Nucleus accumbens (tissue), 56 donors: ENCODE data around the gene DAB2.
A peak's percentile ranks its signal among the peaks of the same experiment; 100 is the strongest.

Experiments used
- DNase-seq, 56 donors: peaks; one replicate each; lab custom pipeline; 2025; lab: John Stamatoyannopoulos, UW

Gene DAB2

DNA sequence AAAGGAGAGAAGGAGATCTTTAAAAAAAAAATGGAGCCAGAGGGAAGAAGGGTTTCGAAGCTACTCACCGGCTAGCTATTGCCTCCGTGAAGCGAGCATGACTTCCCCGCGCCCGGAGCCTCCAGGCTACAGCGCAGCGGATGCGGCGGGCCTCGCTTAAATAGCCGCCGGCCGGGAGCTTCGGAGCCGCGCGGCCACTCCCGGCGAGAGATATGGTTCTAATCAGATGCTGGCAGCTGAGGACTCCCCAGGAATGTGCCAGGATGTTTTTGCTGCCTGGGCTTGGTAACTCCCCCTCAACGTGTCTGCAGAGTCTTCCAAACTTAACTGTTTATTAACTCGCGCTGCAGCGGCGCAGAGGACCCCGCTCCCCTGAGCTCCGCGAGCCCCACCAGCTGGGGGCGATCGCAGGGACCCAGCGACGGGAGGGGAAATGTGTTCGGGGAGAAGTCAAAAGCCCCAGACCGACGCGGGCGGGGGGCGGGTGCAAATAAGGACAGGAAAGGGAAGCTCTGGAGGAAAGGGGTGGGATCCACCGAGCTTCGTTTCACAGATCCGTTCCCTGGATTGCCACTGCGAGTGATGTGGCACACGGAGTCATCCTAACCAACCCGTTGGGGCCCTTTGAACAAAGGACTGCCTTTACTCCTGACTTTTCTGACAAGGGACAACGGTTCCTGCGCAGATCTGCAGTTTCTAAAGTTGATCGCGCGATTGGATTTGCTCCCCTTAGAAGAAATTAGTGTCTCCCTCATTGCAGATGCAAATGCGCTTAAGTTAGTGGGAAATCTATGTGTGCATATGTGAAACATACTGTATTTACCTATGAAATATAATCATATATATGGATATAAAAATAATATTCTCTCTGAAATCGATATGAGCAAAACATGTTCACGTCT, at the start of gene DAB2:
DAB2 (minus strand) TSS at position 245 of the 902 bp plus-strand sequence. CDS start 30,660 bp downstream, outside the sequence.
- DNase-seq: peak in 52 of 56 donors; percentile 6 to 75 (median 52)

DNA sequence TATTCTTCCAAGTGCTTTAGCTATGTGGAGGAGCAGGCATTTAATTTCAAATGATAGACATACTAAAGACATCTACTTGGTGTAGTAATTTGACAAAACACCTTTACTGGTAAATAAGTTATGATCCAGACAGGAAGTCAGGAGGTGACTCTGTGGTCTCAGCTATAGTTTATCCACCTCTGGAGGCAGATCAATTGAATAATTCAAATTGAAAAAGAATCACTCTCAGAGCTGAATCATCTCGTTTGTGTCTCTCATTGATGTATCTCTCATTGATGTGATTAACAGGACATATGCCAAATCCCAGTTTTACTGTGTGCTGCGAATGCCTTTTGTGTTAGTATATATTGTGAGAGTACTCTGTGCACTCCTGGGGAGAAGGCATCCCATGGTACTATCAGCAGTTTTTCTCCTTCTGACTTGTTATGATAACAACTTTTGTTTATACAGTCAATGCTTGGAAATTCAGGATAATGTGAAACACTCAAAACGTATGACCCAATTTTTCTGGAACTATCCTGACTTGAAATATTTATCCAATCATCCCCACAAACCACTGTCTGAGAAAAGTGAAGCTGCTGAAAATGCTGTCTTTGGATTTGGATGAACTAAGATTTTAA, 48.5 kb upstream of the DAB2 start:
- DNase-seq: no peak

DNA sequence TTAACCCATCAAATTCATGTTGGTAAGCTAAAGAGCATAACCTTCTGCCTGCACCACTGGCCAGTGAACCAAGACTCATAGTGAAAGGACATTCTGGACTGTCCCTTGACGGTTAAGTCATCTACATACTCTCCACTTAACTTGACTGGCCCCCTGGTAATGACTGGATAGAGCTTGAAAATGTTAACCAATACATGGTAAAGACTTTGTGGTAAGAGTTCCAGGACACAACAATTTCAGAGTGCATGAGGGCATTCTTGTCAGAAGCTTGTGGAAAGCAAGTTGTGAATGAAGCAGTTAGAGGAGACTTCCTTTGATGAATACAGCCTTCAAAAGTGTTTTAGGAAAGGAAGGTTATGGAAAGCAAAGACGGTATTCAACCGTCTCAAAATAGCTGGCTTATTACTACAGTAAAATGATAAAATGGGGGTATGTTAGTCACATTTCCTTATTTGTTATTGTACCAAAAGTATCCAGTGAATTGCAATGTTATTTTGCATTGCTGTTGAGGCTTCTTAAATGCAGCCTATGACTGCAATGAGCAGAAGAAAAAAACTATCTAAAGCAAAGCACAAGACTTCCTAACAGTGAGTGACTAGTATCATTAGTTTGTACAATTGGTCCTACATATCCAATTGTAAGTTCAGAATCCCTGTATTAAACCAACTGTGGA, 47.2 kb upstream of the DAB2 start:
- DNase-seq: no peak

DNA sequence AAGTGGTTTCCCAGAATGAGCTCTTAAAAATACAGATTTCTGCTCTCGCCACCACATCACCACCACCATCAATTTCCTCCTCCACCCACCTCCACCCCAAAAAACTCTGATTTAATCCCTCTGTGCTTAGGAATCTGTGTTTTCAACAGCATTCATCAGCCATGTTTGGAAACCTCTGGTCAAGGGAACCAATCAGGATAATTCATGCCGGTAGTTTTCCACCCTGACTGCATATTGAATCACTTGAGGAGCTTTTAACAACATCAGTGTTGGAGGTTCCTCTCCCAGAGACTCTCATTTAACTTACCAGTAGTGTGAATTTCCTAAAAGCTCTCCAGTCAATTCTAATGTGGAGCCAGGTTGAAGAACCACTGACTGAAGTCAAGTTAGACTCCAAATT, 46.0 kb upstream of the DAB2 start:
- no peak for DNase-seq

DNA sequence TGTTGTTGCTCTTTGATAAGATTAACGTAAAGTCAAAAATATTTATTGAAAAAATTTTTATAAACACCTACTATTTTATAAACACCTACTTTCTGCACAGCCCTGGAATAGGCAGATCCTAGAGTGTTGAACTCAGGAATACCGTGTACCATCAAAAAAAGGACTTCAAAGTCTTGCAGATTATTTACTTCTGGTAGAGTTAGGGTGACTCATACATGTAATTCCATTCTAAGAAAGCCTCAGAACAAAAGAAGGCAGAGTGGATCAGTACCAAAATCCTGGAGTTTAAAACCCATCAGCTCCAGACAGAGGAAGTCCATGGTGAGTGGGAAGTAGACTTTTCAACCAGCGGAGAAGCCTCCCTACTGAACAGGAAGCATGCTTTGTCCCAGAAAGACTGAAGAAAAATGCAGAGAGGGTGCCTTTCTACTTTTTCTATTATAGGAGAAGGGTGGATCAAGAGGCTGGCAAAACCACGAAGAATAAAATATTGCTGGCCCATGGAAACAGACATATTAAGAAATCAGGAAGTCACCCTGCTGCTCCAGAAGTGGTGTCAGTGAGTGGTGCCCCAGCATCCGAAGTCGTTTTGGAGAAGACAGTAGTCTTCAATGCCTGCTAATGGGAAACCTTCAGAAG, 45.1 kb upstream of the DAB2 start:
- DNase-seq: no peak

DNA sequence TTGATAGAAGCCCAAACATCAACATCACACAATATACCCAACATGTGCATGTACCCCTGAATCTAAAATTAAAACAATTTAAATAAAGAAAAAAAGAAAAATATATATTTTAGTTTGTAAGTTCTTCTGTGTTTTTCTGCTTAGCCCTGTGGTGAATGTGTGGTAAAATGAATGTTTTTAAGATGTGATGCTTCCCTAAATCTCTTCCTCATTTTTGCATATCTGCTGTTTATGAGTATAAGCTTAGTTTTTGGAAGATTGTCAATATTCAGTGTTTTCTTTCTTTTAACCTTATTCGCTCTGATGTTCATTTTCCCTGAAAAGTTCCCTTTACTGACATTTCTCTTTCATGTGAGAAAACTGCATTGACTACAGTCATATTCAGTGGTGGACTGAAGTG, 44.4 kb upstream of the DAB2 start:
- no peak for DNase-seq

DNA sequence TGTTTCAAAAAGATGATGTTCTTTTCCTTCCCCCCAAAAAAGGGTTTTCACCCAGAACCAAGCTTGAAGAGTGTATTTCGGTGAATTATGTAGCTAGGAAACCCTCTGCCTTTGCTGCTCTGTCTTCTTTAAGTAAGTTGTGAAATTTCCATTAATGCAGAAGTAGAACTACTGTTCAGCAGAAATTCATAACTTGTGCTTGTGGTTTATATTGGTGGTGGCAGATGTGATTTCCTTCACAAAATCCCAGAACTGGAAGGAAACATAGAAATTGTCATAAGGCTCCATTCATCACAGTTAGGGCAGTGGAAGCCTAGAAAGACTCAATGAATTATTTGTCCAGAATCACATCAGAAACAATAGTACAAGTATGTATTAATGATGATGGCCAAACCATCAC, 42.1 kb upstream of the DAB2 start:
- no peak for DNase-seq

DNA sequence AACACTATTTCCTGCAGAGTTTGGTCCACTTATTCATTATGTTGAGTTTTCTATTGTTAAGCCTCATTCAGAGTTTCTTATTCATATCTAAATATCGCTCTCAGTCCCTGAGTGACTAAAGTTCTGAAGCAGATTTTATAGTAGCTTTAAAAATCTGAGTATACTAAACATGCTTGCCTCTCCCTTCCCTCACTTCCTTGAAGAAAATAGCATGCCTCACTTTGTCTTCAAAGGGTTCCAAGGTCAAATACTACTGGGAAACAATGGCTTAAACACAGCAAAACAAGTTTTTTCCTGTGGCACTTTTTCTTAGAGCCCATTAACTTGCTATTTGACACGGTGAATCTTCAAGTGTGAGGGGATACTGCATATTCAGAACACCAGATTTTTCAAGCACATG, 41.1 kb upstream of the DAB2 start:
- DNase-seq: no peak

DNA sequence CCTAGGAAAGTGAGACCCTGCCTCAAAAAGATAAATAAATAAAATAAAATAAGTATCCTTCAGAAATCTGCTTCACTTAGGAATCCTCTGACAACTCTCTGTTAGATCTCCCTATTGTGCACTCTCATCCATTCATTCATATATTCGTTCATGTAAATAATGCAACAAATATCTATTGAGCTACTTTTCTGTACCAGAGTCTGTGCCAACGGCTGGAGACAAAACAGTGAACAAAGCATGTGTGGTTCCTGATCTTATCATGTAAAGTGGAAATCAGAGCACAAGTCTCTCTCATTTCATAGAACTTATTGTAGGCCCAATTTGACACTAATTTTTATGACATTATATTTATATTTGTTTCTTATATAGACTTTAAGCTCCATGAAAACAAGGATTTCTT, 40.3 kb upstream of the DAB2 start:
- no peak for DNase-seq

DNA sequence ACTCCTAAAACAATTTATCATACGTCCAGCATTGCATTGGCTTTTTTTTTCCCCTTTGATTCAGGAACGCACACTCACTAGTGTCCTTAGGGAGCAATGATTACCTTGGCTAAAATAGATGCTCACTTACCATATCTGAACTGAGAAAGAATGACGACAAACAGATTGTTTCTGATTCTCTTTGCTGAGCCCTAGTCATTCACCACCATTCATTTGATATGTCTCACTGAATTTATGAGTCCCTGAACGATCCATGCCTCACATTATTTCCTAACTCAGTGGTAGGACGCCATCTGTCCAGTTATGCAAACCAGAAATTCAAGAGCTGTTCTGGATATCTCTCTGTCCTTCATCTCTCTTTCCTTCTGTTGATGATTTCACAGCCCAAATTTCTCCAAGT, 39.3 kb upstream of the DAB2 start:
- DNase-seq: no peak

DNA sequence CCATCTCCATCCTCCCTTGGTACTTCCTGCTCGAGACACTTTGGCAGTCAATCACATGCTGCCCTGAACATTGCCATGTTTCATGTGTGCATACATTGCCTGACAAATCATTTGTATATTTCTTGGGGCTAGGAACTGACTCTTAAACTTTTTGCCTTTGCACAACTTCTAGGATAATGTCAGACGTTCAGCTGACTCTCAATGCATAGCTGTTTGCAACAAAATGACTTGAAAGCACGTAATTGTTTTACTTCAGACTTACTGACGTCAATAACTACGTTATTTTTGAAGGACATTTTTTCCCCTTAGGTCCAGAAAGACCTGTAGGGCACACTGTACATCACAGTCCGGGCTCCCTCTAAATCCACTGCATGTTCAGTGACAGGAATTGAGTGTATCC, 37.4 kb upstream of the DAB2 start:
- no peak for DNase-seq

DNA sequence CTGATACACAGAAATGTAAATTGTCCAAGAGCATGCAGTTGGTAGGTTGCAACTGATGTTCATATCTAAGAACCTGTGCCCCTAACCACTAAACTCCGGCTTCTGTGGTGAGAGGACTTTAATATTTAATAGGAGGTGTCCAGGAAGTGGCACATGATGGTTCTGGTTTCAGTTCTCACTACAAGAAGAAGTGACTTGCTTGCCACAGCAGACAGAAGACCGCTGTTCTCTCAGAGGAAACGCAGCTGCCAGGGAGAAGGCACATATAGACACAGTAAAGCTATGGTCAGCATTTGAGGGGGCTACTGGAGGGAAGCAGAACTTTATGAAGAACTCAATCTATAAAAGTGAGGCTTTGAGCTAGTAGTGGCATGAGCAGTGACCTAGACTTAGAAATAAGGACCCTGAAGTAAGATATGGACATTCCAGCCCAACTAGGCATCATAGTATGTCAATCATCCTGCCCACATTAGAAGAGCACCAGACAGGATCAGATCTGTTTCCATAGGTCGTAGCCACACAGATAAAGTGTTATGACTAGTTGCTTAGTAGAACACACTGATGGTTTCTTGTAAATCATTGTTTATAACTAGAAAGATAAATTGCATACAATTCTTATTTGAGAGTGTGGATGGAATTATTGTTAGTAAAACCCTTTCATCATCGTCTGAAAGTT, 36.4 kb upstream of the DAB2 start:
- DNase-seq: peak in 11 of 56 donors; percentile 0 to 10 (median 2)

DNA sequence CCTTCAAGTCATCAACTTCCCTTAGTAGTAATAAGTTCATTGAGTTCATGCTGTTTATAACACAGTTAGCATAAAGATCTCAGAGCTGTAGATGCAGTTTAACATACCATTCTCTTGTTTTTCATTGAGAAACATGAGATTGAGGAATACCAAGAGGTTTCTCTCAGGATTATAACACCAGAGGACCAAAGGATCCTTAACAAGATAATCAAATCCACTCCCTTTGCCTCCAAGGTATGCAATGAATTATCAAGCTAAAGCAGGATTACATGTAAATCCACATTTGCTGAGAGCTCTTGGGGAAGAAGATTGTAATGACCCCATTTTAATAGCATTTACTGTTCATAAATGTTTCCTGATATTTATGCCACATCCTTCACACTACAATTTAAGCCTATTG, 35.1 kb upstream of the DAB2 start:
- DNase-seq: no peak

DNA sequence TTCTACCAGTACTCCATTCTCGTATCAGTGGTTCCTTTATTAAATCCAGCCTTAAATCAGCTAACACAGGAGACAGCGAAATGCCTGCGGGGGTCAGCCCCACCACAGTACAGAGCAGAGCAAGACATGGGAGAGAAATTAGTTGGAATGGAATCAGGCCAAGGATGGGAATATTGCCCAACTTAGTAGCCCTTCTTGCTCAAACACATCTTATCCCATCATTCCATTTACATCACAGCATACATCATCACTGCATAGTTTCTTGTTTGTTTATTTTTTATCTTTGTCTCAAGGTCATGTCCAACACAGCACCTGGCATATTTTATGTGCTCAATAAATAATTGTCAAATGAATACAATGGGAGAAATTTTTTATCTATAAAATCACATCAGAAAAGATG, 34.3 kb upstream of the DAB2 start:
- DNase-seq: no peak

DNA sequence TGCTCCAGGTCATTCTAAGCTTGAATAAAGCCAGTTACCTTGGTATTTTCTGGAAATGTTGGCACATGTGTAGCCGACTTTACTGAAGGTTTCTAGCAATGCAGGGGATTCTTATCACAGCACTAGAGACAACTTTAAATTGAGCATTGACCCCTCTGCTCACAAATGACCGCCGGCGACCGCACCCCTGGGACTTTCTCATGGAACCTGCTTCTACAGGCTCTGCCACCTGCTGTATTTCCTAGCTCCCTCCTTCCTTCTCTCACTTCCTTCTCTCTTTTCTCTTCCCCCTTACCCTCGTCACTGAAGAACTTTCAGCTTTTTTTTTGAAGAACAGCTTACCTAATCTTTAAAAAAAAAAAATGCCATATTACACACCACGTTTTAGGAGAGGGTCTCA, 30.9 kb upstream of the DAB2 start:
- no peak for DNase-seq

DNA sequence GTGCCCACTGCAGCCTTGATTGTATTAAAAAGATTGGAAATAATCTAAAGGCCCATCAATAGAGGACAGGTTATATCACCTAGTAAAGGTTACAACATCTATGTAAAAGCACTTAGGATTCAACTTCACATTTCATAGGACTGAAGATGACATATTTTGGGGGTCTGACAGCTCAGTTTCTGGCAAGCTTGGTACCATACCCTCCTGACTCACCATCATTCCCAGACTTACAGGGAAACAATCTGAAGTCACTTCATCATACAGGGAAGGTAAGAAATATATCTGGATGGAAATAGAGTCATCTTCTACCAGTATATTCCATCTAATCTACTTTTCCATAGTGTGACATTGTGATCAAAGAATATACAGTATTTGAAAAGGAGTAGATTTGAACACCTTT, 28.8 kb upstream of the DAB2 start:
- no peak for DNase-seq

DNA sequence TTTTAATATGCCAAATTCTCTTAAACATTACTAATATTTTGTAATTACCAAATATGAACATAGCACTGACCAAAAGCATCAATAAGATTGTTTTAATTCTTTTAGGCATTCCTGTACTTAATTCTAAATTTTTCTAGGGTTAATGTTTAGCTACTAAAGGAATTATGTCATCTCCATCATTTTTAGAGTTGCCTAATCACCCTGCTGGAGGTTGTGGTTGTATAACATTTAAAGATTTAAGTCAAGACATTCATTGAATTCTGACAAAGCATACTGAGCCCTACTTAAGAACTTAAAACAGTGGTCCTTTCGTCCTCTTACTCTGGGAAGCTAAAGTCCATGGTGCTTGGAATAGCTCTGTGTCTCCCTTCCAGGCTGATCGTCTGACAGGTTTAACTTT, 28.1 kb upstream of the DAB2 start:
- no peak for DNase-seq

DNA sequence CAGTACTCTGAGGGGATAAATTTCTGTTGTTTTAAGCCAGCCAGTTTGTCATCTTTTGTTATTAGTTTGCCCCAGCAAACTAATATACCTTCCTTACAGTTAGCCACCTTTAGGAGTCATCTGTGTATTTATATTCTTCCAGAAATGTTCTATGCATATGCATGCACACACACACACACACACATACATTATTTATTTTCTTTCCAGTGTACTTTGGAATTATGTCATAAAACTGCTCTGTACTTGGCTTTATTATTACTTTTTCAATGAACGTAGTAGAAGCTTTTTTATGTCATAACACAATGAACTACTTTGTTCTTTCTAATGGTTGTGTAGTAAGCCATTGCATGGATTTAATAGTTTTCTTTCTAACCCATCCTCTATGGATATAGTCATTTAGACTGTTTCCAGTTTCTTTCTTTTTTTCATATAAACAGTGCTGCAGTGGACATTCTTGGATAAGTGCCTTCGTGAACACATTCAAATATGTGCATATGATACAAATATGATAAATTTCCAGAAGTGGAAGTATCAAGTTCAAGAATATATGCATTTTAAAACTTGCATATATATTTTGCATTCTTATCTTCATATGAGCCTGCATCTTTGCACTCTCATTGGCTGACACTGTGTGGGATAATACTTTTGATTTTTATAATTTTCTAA, 26.6 kb upstream of the DAB2 start:
- no peak for DNase-seq

DNA sequence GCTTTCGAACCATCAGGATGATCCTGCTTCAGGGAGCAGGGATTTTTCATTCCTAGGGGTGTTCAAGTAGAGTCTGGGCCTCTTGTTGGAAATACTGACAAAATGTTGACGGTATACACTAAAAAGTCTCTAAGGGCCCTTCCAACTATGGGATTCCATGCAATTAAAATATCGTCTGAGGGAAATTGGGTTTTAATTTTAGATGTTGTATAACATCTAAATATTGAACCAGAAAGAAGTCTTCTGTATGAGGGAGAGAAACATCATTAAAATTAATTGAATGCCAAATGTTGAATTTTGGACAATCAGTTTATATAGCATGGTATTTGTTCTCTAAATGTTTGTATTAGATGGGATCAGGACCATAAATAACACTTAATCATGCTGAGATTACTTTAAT, 25.7 kb upstream of the DAB2 start:
- no peak for DNase-seq

DNA sequence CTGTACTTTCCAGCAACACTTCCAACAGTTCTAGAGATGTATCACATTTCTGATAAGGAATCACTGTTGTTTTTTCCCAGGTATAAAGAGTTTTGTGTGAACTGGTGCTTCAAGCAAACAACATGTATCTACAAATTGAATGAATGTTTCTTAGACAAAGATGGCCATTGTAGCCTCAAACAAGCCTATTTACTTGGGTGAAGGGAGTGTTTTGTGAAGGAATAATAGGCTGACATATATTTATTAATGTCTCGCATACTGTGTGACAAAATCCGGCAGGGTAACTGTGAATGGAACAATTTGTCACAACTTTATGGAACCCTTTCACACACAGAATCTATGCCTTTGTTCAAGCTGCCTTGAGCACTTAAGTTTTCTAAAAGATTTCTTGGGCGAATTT, 24.8 kb upstream of the DAB2 start:
- DNase-seq: no peak
